ENCODE measurements around the gene FAM236A. TPM values are rescaled to one million over a fixed set of nuclear protein-coding genes. Genes with fewer than 3 reads are reported as not detected.
A peak's percentile ranks its signal among the peaks of the same experiment; 100 is the strongest.
"Not testable (repeated sequence)": the region's sequence is repeated elsewhere in the genome, so short reads cannot be mapped to it uniquely, and the experiment has no call there.

Gene FAM236A
- not detected in 2 replicates for total RNA-seq
- long read RNA-seq = 0 reads

DNA sequence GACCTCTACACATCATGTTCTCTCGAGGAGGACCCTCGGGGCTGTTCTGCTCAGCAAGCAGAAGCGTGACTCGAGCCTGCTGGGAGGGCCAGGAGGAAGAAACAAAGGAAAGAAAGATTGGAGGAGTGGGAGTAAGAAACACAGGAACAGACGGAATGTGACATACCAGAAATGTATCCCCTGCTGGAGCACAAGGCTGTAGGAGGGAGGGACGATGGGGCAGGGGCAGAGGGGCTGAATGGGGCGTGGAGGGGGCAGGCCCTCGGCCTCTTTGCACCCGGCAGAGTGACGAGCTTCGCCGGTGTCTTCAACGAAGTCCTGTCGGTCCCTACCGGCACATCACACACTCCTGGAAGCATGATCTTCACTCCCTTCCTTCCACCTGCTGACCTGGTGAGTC is at the start of gene FAM236A:
TSS of gene FAM236A (plus strand) at position 301 of the 400 bp plus-strand sequence. CDS start at position 358, 57 bp downstream.
- H3K4me3 Mint-ChIP-seq (ENCODE audit: low read depth); H3K4me1 Mint-ChIP-seq (ENCODE audit: low read depth); H3K36me3 Mint-ChIP-seq (ENCODE audit: insufficient read depth); H3K27ac Mint-ChIP-seq; DNase-seq (ENCODE audit: low spot score, unreplicated experiment); H3K27me3 Mint-ChIP-seq; H3K9me3 Mint-ChIP-seq (ENCODE audit: low read depth): not testable (repeated sequence)

DNA sequence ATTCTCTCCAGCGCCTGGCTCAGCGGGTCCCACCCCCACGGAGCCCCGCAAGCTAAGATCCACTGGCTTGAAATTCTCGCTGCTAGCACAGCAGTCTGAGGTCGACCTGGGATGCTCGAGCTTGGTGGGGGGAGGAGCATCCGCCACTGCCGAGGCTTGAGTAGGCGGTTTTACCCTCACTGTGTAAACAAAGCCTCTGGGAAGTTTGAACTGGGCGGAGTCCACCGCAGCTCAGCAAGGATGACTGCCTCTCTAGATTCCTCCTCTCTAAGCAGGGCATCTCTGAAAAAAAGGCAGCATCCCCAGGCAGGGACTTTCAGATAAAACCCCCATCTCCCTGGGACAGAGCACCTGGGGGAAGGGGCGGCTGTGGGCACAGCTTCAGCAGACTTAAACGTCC is 48.3 kb upstream of the FAM236A start:
- not testable (repeated sequence) for H3K4me3 Mint-ChIP-seq (ENCODE audit: low read depth); H3K4me1 Mint-ChIP-seq (ENCODE audit: low read depth); H3K27ac Mint-ChIP-seq; H3K27me3 Mint-ChIP-seq; DNase-seq (ENCODE audit: low spot score, unreplicated experiment); H3K36me3 Mint-ChIP-seq (ENCODE audit: insufficient read depth); H3K9me3 Mint-ChIP-seq (ENCODE audit: low read depth)

DNA sequence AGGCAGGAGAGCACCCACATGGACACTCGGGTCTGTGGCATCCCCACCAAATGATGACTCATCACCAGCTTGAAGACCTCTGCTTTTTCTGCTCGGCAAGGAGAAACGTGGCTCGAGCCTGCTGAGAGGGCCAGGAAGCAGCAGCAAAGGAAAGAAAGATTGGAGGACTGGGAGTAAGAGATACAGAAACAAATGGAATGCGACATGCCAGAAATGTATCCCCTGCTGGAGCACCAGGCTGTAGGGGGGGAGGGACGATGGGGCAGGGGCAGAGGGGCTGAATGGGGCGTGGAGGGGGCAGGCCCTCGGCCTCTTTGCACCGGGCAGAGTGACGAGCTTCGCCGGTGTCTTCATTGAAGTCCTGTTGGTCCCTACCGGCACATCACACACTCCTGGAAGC is 25.7 kb upstream of the FAM236A start, which contains the start of gene FAM236C:
TSS of gene FAM236C (plus strand) at position 301 of the 400 bp plus-strand sequence. CDS start 100 bp downstream, outside the sequence.
- DNase-seq (ENCODE audit: low spot score, unreplicated experiment); H3K4me1 Mint-ChIP-seq (ENCODE audit: low read depth); H3K36me3 Mint-ChIP-seq (ENCODE audit: insufficient read depth); H3K9me3 Mint-ChIP-seq (ENCODE audit: low read depth); H3K27ac Mint-ChIP-seq; H3K4me3 Mint-ChIP-seq (ENCODE audit: low read depth); H3K27me3 Mint-ChIP-seq: not testable (repeated sequence)

DNA sequence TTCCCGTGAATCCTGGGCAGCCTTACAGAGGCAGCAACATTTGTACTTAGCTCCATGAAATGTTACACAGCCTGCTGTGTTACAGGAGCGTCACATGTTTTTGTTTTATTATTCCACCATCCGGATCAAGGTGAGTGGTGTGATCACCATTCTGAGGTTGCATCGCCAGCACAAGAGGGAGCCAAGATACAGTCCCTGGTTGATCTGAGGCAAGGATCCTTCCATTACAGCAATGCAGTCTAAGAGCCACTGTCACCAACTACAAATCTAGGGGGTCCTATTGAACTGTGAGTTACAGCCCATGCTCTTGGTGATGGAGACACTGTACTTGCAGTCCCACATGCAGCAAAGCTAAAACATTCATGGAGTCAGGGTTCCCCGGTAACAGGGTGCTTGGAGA is 21.9 kb upstream of the FAM236A start:
- not testable (repeated sequence) for H3K4me3 Mint-ChIP-seq (ENCODE audit: low read depth); H3K27ac Mint-ChIP-seq; H3K27me3 Mint-ChIP-seq; H3K36me3 Mint-ChIP-seq (ENCODE audit: insufficient read depth); H3K4me1 Mint-ChIP-seq (ENCODE audit: low read depth); H3K9me3 Mint-ChIP-seq (ENCODE audit: low read depth)
- DNase-seq (ENCODE audit: low spot score, unreplicated experiment) = peak; percentile 4

DNA sequence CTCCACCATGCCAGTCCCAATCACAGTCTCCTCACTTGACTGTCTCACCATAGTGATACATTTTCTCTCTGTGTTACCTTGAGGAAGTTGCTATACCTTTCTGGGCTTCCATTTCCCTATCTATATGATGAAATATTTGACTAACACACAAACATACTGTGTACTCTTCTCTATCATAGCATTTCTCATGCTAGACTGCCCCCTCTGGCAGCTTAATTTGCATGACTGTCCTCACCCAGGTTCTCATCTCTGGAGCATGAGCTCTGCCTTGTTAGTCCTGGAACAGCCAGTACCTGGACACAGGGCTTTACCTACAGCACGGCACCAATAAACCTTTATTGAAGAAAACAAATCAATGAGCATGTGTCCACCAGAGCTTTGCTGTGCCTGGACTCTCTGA is 5.7 kb upstream of the FAM236A start:
- H3K27me3 Mint-ChIP-seq; H3K36me3 Mint-ChIP-seq (ENCODE audit: insufficient read depth); H3K27ac Mint-ChIP-seq; DNase-seq (ENCODE audit: low spot score, unreplicated experiment); H3K9me3 Mint-ChIP-seq (ENCODE audit: low read depth); H3K4me1 Mint-ChIP-seq (ENCODE audit: low read depth); H3K4me3 Mint-ChIP-seq (ENCODE audit: low read depth): not testable (repeated sequence)

DNA sequence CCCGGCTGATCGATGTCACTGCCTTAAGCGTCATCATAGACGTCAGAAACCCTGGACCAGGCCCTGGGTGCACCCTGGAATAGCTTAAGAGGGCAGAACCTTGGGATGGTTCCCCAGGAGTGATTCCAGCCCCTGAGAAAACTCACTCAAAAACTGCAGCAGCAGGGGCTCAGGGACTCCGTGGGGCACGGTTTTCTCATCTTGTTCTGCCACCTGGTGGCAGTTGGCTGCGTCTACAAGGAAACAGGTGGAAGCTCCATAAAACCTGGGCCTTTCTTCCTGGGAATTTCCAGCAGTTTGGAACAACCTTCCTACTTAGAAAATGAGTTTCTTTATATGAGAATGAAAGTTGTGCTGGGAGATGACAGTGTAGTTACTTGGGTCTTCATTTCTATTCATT is 1.6 kb upstream of the FAM236A start:
- DNase-seq (ENCODE audit: low spot score, unreplicated experiment); H3K4me1 Mint-ChIP-seq (ENCODE audit: low read depth); H3K27ac Mint-ChIP-seq; H3K36me3 Mint-ChIP-seq (ENCODE audit: insufficient read depth); H3K27me3 Mint-ChIP-seq; H3K9me3 Mint-ChIP-seq (ENCODE audit: low read depth); H3K4me3 Mint-ChIP-seq (ENCODE audit: low read depth): not testable (repeated sequence)

DNA sequence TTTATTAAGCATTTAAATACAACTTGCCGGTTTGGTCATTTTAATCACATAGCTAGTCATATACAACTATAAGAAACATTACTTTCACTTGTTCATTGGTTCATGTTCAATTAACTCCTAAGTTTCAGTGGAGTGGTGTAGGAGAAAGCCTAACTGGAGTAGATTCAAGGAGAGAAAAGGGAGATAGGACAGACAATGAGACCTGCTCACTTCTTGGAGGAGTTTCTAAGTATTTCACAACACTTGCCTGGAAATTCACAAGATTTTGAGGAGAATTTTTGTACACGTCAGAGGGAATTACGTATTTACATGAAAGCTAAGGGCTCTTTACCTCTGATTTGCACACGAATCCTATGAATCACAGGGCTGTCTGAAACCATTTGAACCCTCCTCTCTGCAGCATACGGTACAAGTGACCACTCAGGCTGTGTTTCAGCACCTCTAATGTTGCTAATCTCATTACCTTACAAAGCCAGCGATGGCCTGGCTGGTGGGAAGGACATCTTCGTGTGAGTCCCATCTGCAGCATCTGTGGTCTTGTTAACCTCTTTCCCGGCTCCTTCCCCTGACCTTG is 1.0 kb upstream of the FAM236A start:
- not testable (repeated sequence) for H3K9me3 Mint-ChIP-seq (ENCODE audit: low read depth); H3K4me1 Mint-ChIP-seq (ENCODE audit: low read depth); H3K27ac Mint-ChIP-seq; DNase-seq (ENCODE audit: low spot score, unreplicated experiment); H3K36me3 Mint-ChIP-seq (ENCODE audit: insufficient read depth); H3K4me3 Mint-ChIP-seq (ENCODE audit: low read depth); H3K27me3 Mint-ChIP-seq

DNA sequence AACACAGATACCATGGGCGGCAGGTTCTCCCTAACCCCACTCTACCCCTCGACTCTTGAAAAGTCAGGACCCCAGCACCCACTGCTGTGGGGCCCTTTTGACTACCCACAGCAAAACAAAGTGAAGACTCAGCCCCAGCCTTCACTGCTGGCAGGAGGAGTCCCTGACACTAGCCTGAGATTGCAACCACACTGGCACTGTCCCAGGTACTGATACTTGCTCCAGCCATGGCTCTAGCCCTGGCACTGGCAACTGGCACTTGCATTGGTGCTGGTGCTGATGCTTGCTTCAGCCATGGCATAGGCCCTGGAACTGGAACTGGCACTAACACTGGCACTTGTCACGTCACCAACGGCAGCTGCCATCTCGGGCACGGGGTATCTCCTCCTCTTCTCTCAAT is 4.3 kb downstream of the FAM236A start:
- not testable (repeated sequence) for H3K4me3 Mint-ChIP-seq (ENCODE audit: low read depth); DNase-seq (ENCODE audit: low spot score, unreplicated experiment); H3K9me3 Mint-ChIP-seq (ENCODE audit: low read depth)

DNA sequence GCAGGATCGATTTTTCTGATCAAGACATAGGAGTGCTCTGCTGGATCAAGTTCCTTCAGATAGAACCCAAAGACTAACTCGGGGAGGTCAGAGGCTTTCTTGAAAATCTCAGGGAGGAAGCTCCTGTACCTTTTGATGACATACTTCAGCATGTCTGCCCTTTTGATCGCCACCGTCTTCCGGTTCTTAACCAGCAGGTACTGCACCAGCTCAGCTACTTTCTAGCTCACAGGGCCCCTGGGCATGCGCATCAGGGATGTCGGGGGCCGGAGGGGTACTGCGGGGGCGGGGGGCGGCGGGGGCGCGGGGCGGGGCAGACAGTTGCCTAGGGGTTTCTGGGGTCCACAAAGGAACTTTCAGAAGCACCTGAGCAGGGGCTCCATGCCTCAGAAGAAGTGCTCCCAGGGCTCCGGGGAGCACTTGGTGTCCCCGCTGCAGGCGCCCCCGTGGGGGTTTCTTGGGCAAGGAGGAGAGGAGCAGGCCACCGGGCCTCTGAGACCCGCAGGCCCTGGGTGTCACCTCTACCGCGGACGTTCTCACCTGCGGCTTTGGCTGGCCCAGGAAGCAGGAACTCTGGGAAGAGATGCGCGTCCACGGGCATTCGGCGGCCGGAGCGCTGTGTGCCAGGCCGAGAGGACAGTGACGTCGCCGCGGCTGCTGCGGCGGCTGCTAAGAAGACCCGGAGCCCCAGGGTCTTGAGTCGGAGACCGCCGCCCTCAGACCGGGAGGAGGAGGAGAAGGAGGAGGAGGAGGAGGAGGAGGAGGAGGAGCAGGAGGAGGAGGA is 5.2 kb downstream of the FAM236A start:
- not testable (repeated sequence) for DNase-seq (ENCODE audit: low spot score, unreplicated experiment); H3K4me1 Mint-ChIP-seq (ENCODE audit: low read depth); H3K27ac Mint-ChIP-seq; H3K9me3 Mint-ChIP-seq (ENCODE audit: low read depth); H3K27me3 Mint-ChIP-seq; H3K36me3 Mint-ChIP-seq (ENCODE audit: insufficient read depth); H3K4me3 Mint-ChIP-seq (ENCODE audit: low read depth)

More for the DNA sequence above, 4.3 kb downstream of the FAM236A start:
- H3K36me3 Mint-ChIP-seq (ENCODE audit: insufficient read depth); H3K27me3 Mint-ChIP-seq; H3K27ac Mint-ChIP-seq; H3K4me1 Mint-ChIP-seq (ENCODE audit: low read depth): not testable (repeated sequence)

DNA sequence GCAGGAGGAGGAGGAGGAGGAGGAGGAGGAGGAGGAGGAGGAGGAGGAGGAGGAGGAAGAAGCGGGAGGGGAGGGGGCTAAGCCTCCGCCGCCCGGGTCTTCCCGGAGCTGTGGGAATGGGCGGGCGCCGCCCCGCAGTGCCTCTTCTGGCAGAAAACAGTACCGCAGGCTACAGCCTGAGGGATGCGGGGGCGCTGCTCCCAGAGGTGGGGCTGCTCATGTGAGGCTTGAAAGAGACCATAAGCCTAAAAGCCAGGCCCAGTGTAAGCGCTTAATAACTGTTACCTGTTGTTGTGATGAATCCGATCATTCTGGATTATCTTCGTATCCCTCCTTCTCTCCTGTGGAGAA is 5.8 kb downstream of the FAM236A start, which contains the start of gene DMRTC1:
TSS of gene DMRTC1 (minus strand) at position 19 of the 351 bp plus-strand sequence. CDS start 68,143 bp downstream, outside the sequence.
- not testable (repeated sequence) for DNase-seq (ENCODE audit: low spot score, unreplicated experiment); H3K27me3 Mint-ChIP-seq; H3K36me3 Mint-ChIP-seq (ENCODE audit: insufficient read depth); H3K4me3 Mint-ChIP-seq (ENCODE audit: low read depth); H3K9me3 Mint-ChIP-seq (ENCODE audit: low read depth); H3K4me1 Mint-ChIP-seq (ENCODE audit: low read depth); H3K27ac Mint-ChIP-seq

DNA sequence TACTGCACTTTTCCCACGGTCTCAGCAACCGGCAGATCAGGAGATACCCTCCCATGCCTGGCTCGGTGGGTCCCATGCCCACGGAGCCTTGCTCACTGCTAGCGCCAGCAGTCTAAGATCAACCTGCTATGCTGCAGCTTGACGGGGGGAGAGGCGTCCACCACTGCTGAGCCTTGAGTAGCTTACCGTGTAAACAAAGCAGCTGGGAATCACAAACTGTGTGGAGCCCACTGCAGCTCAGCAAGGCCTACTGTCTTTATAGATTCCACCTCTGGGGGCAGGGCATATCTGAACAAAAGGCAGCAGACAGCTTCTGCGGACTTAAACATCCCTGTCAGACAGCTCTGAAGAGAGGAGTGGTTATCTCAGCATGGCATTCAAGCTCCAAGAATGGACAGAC is 22.0 kb downstream of the FAM236A start:
- H3K27ac Mint-ChIP-seq; H3K4me1 Mint-ChIP-seq (ENCODE audit: low read depth); H3K27me3 Mint-ChIP-seq; H3K9me3 Mint-ChIP-seq (ENCODE audit: low read depth); H3K36me3 Mint-ChIP-seq (ENCODE audit: insufficient read depth); H3K4me3 Mint-ChIP-seq (ENCODE audit: low read depth); DNase-seq (ENCODE audit: low spot score, unreplicated experiment): not testable (repeated sequence)

DNA sequence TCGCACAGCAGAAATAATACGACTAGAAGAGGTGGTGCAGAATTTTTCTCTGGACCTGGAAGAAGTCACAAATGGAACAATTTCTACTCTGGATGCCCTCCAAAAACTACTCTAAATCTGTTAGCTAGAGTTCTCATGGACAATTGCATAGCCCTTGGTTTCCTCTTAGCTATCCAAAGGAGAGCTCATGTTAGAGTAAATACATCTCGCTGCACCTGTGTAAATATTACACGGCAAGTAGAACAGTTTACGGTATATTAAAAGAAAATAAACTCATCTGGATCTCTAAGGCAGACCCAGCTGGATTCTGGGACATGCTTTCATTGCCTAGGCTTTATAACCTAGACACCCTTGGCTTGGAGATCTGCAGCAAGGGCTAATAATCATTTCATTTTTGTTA is 33.9 kb downstream of the FAM236A start:
- not testable (repeated sequence) for H3K4me1 Mint-ChIP-seq (ENCODE audit: low read depth); DNase-seq (ENCODE audit: low spot score, unreplicated experiment); H3K4me3 Mint-ChIP-seq (ENCODE audit: low read depth); H3K27ac Mint-ChIP-seq; H3K27me3 Mint-ChIP-seq; H3K36me3 Mint-ChIP-seq (ENCODE audit: insufficient read depth); H3K9me3 Mint-ChIP-seq (ENCODE audit: low read depth)

DNA sequence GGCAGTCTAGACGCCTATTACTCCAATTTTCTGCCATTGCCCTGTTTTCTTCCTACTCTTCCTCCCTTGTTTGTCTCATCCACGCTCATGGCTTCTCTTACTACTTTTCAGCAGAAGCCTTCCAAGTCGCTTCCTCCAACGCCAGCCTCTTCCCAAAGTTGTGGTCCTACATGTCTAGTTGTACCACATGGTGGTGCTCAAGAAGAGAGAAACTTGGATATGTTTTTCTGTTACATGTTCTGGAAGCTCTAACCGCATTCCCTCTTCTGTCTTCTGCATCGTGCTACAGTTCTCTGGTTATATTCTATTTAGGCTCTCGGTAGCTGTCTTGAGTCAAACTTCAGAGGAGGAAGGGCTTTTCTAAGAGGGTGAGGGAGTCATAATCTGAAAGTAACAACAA is 36.9 kb downstream of the FAM236A start:
- not testable (repeated sequence) for DNase-seq (ENCODE audit: low spot score, unreplicated experiment); H3K4me1 Mint-ChIP-seq (ENCODE audit: low read depth); H3K4me3 Mint-ChIP-seq (ENCODE audit: low read depth); H3K36me3 Mint-ChIP-seq (ENCODE audit: insufficient read depth); H3K27me3 Mint-ChIP-seq; H3K9me3 Mint-ChIP-seq (ENCODE audit: low read depth); H3K27ac Mint-ChIP-seq

Measured in progenitor cell of endocrine pancreas (in vitro differentiated cells).